Glutamatergic neuron (in vitro differentiated cells): Measurements from ENCODE around the gene GET4. TPM values are rescaled to one million over a fixed set of nuclear protein-coding genes. Genes with fewer than 3 reads are reported as not detected.

Experiments used
- DNase-seq: peaks from one replicate; pipeline ENCODE4 v3.0.0; 2022
- H3K27ac Mint-ChIP-seq: one replicate; pipeline ENCODE4 v1.8.0; 2020; ENCODE audit warnings: mild to moderate bottlenecking, mixed read lengths, inconsistent platforms; ENCODE audit not compliant: unreplicated experiment
- H3K27me3 Mint-ChIP-seq: one replicate; pipeline ENCODE4 v1.8.0; 2020; ENCODE audit warnings: mild to moderate bottlenecking, moderate library complexity, mixed read lengths, inconsistent platforms; ENCODE audit not compliant: unreplicated experiment
- H3K36me3 Mint-ChIP-seq: one replicate; pipeline ENCODE4 v1.8.0; 2020; ENCODE audit warnings: mild to moderate bottlenecking, mixed read lengths, inconsistent platforms; ENCODE audit not compliant: unreplicated experiment
- H3K4me1 Mint-ChIP-seq: one replicate; pipeline ENCODE4 v1.8.0; 2020; ENCODE audit warnings: mild to moderate bottlenecking, low read depth, mixed read lengths, inconsistent platforms; ENCODE audit not compliant: unreplicated experiment
- H3K4me3 Mint-ChIP-seq: one replicate; pipeline ENCODE4 v1.8.0; 2020; ENCODE audit warnings: mild to moderate bottlenecking, mixed read lengths, inconsistent platforms; ENCODE audit not compliant: unreplicated experiment
- H3K9me3 Mint-ChIP-seq: one replicate; pipeline ENCODE4 v1.8.0; 2020; ENCODE audit warnings: mild to moderate bottlenecking, moderate library complexity, mixed read lengths, inconsistent platforms; ENCODE audit not compliant: unreplicated experiment
- CTCF ChIP-seq: fragments of 200-600 bp; sonication (generic); IDR thresholded peaks from one replicate; pipeline ENCODE4 v1.5.0; 2021; ENCODE audit not compliant: partially characterized antibody, unreplicated experiment
- long read RNA-seq: library from polyadenylated mRNA; unstranded; transcript quantifications from one replicate; pipeline ENCODE4 v2.0.0, GENCODE V29; 2020; ENCODE audit not compliant: unreplicated experiment
- total RNA-seq: library from RNA; stranded (reverse); fragmentation: NEBNext Ultra II Directional; extraction: Animal tissue kit (Norgen Biotek cat#: 25700); gene quantifications from one replicate; pipeline ENCODE4 v1.2.1, GENCODE V29; 2021; ENCODE audit not compliant: unreplicated experiment

Gene GET4
- 70.2 TPM for total RNA-seq
- long read RNA-seq, full-length matches to known transcripts: 64 of 74 reads
- long read RNA-seq, partial matches to known transcripts: 4 of 74 reads
- long read RNA-seq, other reads (novel, unspliced or antisense): 6 of 74 reads

GRCh38 chr7:876077-876971 is at the start of gene GET4:
TSS of gene GET4 (plus strand) at chr7:876554. CDS start at chr7:876646, 92 bp downstream.
- TF ChIP-seq CTCF: no peak
- DNase-seq: peak; percentile 97
- Mint-ChIP-seq H3K4me3 (peak within 1 kb of the TSS; percentile 91), H3K4me1 (peaks cover 26% of the 10 kb centered on the region), H3K9me3 (peaks cover 12% of the 10 kb centered on the region), H3K36me3 (peaks cover 5% of the 10 kb centered on the region), H3K27ac (peak within 1 kb of the TSS; percentile 90), H3K27me3 (peaks cover 18% of the 10 kb centered on the region)

GRCh38 chr7:828793-829561 is 47.4 kb upstream of the GET4 start:
- no peaks in the 10 kb centered on the region for H3K36me3 Mint-ChIP-seq
- H3K27me3 Mint-ChIP-seq: peaks cover 14% of the 10 kb centered on the region
- H3K27ac Mint-ChIP-seq: peak overlapping the region; percentile 95
- H3K4me1 Mint-ChIP-seq: peaks cover 68% of the 10 kb centered on the region
- TF ChIP-seq CTCF: no peak
- H3K4me3 Mint-ChIP-seq: peak overlapping the region; percentile 43
- DNase-seq: no peak
- peaks cover 29% of the 10 kb centered on the region for H3K9me3 Mint-ChIP-seq

GRCh38 chr7:830069-830468 is 46.3 kb upstream of the GET4 start:
- Mint-ChIP-seq H3K9me3 (peaks cover 27% of the 10 kb centered on the region), H3K4me3 (peak overlapping the region; percentile 81), H3K4me1 (peaks cover 64% of the 10 kb centered on the region), H3K27ac (peak overlapping the region; percentile 95), H3K36me3 (no peaks in the 10 kb centered on the region), H3K27me3 (peaks cover 13% of the 10 kb centered on the region)
- TF ChIP-seq CTCF: no peak
- DNase-seq: no peak

GRCh38 chr7:831596-832166 is 44.7 kb upstream of the GET4 start:
- peak overlapping the region; percentile 61 for H3K4me3 Mint-ChIP-seq
- peaks cover 66% of the 10 kb centered on the region for H3K4me1 Mint-ChIP-seq
- peak overlapping the region; percentile 95 for H3K27ac Mint-ChIP-seq
- TF ChIP-seq CTCF: no peak
- peaks cover 9% of the 10 kb centered on the region for H3K27me3 Mint-ChIP-seq
- H3K36me3 Mint-ChIP-seq: no peaks in the 10 kb centered on the region
- peaks cover 19% of the 10 kb centered on the region for H3K9me3 Mint-ChIP-seq
- no peak for DNase-seq
